CD4-positive, alpha-beta T cell treated with Interferon gamma for 1 hour (primary cell): ENCODE data around the gene RFC4.
"Not testable (repeated sequence)": the region's sequence is repeated elsewhere in the genome, so short reads cannot be mapped to it uniquely, and the experiment has no call there.

Source experiments
- DNase-seq: peaks from one replicate; pipeline ENCODE4 v3.0.0-alpha.2; 2020

The RFC4 gene, protein sequence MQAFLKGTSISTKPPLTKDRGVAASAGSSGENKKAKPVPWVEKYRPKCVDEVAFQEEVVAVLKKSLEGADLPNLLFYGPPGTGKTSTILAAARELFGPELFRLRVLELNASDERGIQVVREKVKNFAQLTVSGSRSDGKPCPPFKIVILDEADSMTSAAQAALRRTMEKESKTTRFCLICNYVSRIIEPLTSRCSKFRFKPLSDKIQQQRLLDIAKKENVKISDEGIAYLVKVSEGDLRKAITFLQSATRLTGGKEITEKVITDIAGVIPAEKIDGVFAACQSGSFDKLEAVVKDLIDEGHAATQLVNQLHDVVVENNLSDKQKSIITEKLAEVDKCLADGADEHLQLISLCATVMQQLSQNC

DNA sequence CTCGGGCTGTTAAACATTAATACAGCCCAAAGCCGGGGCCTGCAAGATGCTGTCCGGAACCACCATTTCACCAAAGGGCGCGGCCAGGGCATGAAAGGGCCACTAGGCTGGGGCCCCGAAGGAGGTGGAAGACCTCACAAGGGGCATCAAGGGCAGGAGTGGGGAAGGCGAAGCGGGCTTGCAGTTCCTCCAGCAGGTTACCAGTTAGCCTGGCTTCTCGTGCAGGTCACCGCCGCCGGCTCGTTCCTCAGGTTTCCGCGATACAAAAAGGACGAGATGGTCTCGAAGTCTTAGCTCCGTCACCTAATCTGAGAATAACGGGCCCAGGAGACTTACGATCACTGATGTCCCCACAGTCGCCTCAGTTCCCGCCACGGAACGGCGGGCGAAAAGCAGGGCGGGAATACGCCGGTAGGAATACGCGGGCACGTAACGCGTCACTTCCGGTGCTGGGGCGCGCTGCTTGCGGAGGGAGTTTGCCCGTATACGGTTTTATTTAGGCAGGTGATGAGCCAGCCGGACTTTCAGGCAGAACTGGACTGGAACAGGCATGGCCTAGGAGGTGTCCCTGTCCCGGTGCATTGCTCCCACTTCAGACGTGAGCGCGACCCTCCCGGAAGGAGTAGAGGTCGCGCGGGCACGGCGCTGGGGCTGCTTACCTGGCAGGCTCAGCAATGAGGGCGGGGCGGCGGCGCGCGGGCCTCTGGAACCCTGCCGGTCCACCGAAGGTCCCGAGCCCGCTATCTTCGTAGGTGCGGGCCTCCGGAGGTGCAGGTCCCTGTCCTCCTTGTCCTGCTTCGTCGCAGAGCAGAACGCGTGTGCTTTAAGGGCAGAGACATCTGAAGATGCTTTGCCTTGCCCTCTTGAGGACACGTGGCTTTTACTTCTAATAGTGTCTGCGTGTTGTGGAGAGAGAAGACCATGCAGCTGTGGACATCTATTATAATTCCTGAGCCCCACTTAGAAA lies at the start of gene RFC4:
Gene RFC4, minus strand, starts transcription at position 394 of the 967 bp plus-strand sequence. CDS start 1,769 bp downstream, outside the sequence.
- peak; percentile 73 for DNase-seq

DNA sequence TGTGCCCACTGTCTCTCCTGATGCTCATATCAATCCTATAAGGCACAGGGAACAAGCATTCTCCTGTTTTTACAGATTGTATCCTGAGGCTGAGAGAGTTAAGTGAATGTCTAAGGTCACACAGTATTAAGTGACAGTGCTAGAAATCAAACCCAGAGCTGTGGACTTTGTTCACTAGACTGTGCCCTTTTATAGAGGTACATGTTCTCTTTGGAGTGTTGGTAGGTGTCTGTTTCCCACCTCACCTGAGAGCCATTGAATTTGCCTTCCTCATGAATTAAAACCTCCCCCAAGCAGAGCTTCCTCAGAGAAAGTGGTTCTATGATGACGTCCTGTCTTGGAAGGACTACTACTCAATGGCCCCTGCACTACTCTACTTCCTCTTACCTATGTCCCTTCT lies 48.7 kb upstream of the RFC4 start:
- no peak for DNase-seq

DNA sequence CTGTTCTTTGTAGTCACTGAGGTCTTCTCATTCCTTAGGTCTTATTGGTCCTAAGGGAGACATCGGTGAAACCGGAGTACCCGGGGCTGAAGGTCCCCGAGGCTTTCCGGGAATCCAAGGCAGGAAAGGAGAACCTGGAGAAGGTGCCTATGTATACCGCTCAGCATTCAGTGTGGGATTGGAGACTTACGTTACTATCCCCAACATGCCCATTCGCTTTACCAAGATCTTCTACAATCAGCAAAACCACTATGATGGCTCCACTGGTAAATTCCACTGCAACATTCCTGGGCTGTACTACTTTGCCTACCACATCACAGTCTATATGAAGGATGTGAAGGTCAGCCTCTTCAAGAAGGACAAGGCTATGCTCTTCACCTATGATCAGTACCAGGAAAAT lies 47.9 kb upstream of the RFC4 start:
- DNase-seq: no peak

DNA sequence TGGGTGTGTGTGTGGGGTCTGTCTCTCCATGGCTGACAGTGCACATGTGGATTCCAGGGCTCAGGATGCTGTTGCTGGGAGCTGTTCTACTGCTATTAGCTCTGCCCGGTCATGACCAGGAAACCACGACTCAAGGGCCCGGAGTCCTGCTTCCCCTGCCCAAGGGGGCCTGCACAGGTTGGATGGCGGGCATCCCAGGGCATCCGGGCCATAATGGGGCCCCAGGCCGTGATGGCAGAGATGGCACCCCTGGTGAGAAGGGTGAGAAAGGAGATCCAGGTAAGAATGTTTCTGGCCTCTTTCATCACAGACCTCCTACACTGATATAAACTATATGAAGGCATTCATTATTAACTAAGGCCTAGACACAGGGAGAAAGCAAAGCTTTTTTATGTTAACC lies 46.7 kb upstream of the RFC4 start:
- no peak for DNase-seq

DNA sequence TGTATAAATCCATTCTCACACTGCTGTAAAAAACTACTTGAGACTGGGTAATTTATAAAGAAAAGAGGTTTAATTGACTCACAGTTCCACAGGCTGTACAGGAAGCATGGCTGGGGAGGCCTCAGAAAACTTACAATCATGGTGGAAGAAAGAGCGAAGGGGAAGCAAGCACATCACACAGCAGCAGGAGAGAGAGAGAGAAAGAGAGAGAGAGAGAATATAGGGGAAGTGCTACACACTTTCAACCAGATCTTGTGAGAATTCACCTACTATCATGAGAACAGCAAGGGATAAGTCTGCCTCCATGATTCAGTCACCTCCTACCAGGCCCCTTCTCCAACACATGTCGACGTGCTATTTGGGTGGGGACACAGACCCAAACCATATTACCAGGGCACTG lies 45.6 kb upstream of the RFC4 start:
- not testable (repeated sequence) for DNase-seq

DNA sequence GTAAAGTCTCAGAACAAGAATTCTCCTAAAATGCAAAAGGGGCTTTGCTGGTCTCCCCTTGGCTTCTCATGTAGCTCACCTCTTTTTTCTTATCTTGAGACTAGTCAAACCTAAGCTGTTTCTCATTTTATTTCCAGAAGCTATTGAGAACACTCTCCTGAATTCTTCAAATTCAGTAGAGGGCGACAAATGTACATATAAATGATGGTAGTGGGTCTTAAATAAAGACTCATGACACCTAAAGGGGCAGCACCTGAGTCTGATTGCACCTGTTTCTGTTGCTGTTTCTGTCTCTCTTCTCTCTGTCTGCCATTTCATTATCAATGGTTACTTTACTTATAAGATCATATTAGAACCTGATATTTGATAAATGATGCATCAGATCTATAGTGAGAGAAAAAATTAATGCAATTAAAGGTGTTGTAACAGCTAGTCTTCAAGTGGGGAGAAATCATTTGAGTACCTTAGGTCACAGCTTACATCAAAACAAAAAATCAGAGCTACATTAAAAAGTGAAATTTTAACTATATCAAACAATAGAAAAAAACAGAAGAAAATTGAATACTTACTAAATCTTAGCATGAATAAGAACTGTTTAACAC lies 43.2 kb upstream of the RFC4 start:
- no peak for DNase-seq

DNA sequence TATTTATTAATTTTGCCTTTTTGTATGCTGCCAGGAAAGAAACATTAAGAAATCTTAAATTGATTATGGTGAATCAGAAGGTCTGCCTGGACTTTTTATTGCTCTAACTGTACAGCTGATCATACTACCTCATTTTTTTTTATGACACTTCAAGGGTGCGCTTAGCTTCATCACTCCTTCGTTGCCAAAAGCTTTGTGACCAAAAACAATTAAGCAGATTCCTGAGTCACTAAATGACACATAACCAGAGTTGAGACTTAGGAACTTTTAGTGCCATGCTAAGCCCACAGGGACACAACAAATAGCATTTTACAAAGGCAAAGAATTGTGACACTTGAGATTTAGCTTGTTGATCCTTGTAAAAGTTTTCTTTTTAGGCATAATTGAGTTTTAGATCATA lies 41.2 kb upstream of the RFC4 start:
- DNase-seq: no peak

DNA sequence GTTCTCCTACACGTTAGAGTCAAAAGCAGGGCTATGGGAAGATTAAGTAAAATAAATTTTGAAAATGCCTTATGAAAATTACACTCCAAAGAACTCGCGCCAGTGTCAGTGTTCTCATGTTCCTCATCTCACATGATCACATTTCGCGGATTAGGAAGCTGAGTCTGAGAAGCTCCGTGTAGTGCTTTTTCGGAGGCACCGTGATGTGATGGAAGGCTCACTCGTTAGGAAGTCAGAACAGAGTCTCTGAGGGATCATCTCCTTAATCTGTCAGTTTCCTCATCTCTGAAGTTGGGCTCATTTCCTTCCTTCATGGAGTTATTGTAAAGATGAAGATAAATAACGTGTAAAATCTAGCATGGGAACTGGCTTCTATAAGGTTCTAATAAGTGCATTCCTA lies 39.5 kb upstream of the RFC4 start:
- no peak for DNase-seq

DNA sequence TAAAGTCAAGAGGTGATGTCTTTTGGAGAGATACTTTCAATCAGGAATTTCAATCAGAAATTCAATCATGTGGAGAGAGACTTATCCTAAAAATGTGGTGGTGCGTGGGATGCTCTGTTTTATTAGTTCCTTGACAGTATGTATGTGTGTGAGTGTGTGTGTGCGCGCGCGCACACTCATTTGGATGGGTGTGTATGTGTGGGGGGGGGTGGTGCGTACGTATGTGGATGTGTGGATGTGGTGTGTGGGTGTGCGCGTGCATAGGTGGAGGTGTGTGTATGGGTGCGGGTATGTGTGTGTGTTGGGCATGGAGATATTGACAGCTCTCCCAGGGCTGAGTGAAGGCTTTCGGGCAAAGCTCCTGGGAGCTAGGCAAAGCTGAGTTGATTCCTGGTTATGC lies 38.6 kb upstream of the RFC4 start:
- DNase-seq: no peak

DNA sequence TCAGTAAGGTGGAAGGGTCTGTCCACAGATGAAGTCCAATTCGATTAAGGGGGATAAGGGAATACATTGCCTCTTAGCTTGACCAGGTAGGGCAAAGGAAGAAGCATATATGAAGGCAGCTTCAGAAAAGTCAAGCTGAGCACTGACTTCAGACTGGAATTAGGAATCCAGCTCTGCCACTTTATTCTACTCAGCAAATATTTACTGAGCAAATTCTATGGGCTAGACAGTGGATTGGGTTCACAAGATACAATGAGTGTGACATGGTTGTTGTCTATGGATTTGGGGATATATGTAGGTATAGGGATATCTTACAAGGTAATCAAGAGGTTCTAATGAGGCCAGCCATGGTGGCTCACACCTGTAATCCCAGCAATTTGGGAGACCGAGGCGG lies 36.8 kb upstream of the RFC4 start:
- DNase-seq: no peak

DNA sequence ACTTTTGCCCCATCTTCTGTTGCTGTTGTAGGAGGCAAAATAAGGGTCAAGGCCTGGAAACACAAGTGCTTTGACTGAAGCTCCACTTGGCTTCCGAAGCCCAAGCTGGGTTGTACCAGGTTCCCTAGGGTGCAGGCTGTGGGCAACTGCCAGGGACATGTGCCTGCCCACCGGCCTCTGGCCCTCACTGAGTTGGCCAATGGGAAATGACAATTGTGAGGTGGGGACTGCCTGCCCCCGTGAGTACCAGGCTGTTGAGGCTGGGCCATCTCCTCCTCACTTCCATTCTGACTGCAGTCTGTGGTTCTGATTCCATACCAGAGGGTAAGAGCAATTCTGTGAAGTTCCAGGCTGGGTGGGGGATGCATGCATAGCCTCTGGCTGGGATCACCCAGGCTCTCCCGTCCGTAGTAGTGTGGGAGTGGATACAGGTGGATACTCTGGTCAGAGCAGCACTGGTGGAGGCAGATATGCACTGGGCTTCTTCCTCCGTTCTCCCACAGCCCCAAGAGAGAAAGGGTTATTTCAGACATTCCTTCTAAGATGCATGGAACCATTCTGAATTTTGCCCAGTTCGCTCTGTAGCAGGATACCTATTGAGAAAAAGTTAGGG lies 36.2 kb upstream of the RFC4 start, which contains the start of gene ADIPOQ:
Gene ADIPOQ, plus strand, starts transcription at position 285 of the 613 bp plus-strand sequence. CDS start 10,349 bp downstream, outside the sequence.
- DNase-seq: no peak

DNA sequence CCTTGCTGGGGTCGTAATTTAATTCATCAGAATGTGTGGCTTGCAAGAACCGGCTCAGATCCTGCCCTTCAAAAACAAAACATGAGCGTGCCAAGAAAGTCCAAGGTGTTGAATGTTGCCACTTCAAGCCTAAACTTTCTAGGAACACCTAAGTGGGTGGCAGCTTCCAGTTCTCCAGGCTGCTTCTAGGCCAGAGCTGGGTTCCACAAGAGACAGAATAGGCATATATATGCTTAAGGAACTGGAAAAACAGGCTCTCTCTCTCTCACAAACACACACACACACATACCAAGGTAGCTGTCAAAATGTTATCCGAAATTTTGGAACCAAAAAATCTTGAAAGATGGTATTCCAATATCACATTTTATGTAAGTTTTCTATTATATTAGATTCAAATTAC lies 35.3 kb upstream of the RFC4 start:
- no peak for DNase-seq

DNA sequence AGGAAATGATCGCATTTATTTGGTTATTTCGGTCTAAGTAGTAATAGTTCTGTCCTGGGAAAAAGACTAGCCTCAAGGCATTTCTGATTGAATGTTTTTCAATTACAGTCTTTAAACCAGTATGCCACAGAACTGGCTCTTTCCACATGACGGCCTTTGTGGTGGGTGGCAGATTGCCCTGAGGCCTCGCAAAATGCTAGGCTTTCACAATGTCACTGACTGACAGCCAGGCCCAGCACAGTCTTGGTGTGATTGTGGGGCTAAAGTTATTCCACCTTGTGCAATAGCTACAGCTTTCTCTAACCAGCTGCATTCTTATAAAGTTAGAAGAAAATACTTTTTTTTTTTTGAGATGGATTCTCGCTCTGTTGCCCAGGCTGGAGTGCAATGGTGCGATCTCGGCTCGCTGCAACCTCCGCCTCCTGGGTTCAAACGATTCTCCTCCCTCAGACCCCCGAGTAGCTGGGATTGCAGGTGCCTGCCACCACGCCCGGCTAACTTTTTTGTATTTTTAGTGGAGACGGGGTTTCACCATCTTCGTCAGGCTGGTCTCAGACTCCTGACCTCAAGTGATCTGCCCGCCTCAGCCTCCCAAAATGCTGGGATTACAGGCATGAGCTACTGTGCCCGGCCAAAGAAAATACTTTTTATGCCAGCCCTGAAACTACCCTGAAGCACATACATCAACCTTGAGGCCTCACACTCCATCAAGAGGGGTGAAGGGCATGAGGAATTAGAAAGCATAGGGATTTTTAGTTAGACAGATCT lies 33.8 kb upstream of the RFC4 start:
- no peak for DNase-seq

DNA sequence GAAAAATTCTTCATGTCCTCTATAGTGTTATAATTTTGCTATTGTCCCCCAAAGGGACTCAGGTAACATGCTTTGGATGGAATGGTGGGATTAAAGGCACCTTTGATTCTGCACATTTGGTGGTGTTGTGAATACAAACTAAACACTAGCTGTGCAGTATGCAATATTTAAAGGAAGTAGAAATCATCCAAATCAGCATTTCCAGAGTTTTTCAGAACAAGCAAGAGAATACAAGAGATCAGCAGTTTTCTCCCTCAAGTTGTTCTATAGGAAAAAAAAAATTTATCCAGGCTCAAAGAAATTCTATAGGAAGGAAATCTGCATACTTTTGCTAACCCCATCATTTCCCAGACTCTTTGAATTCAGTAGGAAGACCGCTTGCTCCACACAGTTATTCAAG lies 26.0 kb upstream of the RFC4 start:
- no peak for DNase-seq

DNA sequence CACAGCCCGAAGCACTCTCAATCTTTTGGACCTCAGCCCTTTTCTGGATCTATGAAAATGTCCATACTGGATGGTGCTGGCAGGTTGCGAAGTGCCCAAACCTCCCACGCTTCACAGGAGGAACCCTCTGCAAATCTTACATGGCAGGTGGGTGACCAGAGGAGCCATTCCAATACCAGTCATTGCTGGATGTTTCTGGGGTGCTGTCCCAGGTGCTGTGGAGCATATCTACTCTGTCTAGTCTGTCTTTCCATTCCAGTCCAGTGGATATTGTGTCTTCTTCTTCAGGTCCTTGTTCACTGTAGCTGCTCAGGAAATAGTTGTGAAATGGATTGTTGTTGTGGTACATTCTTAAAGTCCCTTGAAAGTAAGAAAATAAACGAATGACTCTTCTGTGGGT lies 25.5 kb upstream of the RFC4 start:
- no peak for DNase-seq

DNA sequence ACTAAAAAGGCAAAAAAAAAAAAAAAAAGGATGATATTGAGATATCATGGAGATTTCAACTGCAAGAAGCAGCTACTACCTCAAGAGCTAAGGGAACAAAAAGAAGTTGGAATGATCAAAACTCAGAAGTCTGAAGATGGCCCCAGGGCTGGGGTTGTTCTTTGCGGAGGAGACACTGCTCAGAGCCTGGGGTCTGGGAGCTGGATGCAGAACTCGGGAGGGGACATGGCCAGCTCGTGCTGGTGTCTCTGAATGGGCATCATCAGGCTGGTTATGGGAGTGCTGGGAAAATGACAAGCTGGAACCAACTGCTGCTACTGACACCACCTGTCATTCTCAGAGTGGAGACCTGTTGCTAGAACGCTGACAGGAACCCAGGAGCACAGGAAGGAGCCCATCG lies 22.1 kb upstream of the RFC4 start:
- DNase-seq: no peak

DNA sequence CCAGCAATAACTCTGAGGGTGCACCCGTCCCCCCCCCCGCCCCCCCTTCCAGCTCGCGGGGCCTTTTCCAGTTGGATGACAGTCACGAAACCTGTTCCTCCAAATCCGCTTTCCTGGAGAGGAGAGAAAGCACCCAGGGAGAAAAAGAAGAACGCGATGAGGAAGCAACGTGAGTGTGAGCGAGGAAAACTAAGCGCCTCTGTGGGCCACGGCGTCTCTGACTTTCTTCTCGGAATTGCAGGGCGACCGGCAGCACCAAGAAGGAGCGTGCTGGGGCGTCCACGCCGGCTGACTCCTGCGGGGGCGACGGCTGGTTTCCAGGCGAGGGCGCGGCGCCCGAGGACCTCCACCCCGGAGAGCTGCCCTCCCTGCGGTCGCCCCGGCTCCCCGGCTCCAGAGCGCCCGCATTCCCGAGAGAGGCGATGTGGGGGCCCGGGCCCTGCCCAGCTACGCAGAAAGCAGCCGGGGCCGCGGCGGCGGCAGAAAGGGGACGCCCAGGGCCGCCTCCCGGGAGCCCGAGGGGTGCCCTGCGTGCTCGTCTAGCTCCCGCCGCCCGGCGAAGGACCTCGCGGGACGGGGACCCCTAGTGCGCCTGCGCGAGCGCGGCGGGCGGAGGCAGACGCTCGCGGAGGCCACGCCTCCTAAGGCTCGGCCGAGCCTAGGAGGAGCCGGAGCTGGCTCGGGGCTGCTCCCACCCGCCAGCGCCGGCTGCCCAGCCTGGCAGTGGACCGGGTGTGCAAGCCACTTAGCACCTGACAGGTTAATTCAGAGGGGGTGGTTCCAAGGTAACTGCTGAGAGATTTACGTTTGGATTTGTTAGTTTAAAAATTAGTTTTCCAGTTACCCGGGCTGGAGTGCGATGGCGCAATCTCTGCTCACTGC lies 20.9 kb upstream of the RFC4 start:
- DNase-seq: peak; percentile 88

DNA sequence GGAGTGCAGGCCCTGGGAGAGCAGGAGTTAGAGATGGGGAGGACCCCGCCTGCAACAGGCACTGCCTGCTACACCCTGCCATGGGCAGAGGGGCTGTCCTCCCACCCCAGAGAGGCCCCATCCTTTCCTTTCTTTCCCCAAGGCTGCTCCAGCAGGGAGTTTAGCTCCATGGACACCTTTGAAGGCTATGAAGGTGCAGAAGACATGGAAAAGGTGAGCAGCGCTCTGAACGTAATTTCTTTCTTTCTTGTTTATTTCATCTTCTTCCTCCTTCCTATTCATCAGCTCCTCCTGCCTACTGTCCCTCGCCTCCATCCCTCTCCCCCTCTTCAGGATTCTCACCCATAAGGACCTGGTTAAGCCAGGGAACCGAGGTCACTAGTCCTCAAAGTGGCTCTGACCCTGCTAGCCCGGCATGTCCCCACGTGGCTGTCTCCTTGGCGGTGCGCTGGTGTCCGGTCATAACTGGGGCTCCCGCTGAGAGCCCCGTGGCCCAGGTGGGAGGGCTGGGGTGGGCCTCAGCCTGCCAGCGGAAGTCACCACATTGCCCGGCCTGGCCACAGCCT lies 20.2 kb upstream of the RFC4 start:
- no peak for DNase-seq

DNA sequence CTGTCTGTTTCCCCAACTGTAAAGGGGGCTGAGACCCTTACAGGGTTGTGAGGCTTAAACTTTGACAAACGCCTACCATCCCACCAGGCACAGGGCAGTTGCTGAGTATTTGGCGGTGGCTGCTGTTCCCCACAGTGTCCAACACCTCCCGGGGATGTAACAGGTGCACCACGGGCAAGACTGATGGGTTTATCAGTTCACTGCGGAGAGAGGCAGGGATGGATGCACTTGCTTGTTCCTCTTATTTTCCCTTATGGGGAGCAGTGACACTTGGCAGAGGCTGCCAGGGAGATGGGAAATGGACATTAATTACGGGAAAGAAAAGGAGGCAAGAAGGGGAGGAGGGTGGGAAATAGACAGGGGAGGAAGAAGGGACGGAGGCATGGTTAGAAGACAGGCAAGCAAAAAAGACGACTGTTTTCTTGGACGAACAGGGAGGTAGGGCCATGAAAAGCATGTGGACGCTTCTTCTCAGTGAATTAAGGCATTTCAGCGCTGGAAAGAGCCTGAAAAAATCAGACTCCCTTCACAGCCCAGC lies 19.7 kb upstream of the RFC4 start:
- DNase-seq: no peak

DNA sequence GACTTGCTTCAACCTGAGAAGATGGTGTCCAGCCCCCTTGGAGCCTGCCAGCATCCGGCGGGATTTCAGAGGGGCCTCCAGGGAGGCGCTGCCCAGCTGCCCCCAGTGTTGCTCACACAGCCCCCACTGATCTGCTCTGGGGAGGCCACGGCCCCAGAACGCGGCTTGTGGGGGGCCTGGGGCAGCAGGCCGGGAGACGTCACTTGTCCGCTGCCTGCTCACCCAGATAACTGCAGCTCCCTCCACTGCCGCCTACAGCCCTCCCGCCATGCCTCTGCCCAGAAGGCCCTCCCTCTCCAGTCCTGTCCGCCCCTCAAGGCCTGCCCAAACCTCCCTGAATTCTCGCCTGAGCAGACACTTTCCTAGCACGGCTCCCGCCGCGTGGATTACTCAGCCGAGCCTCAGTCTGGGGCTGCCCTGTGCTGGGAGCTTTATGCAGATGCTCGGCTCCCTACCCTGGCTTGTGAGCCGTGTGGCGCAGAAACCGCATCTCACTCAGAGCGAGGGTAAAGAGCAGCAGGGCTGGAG lies 19.1 kb upstream of the RFC4 start:
- no peak for DNase-seq
